NB4 (cell line): Measurements from ENCODE around the gene ADISSP.

Source experiments
- DNase-seq: peaks from one replicate; pipeline ENCODE4 v3.0.0; 2010; ENCODE audit warnings: low read depth
- H3K4me3 ChIP-seq: one replicate; pipeline ENCODE4 v1.5.1; 2011; ENCODE audit warnings: mild to moderate bottlenecking, low read depth, low read length, moderate library complexity
- CTCF ChIP-seq: IDR thresholded peaks from one replicate; pipeline ENCODE4 v1.5.1; 2012; ENCODE audit warnings: low read depth, low read length
- MAX ChIP-seq: IDR thresholded peaks from 2 replicates; pipeline ENCODE4 v1.6.1; 2011; ENCODE audit warnings: low read depth, low read length
- MYC ChIP-seq: IDR thresholded peaks from 2 replicates; pipeline ENCODE4 v1.6.1; 2011; ENCODE audit warnings: low read depth, low read length
- POLR2A ChIP-seq: IDR thresholded peaks from 2 replicates; pipeline ENCODE4 v1.6.1; 2011; ENCODE audit warnings: mild to moderate bottlenecking; ENCODE audit not compliant: insufficient read length; ENCODE audit errors: extremely low read depth

Gene ADISSP

DNA sequence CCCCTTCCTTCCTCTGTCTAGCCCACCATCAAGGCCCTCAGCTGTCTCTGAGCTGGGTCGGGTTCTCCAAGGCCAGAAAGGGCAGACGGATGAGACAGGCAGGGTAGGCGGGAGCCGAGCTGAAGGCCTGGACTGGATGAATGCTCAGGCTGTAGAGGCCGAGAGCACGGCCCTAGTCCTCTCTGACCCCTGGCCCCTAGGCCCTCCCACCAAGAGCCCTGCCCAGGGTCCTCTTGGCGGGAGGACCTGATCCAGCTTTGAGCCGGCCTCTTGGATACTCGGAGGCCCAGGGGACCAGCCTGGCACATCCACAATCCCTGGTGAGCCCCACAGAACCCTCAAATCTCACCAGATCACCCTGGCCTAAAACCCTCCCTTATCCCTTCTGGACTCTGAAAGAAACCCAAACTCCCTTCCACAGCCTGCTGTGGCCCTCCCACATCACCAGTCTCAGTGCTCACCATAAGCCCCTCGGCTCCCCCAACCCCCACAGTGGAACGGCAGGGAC, 8.2 kb downstream of the ADISSP start:
- H3K4me3 ChIP-seq = no peak overlapping the region
- no peak for TF ChIP-seq CTCF
- TF ChIP-seq POLR2A = no peak
- TF ChIP-seq MAX = no peak
- DNase-seq = no peak

DNA sequence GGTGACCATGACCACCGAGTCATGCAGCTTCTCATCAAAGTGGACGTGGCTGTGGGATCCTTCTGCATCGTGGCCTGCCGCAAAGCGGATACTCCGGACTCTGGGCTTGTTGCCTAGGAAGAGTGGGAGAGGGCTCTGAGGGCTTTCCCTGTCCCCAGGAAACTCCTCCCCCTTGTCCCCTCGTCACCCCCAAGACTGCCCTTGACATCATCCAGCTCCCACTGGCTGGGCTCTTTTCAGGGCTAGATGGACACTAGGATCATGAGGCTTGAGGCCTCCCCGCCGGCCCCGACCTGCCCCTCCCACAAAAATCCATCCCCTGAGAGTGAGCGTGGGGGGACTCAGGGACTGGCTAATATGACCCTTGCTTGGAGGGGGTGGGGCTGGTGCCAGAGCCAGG, 9.0 kb downstream of the ADISSP start:
- H3K4me3 ChIP-seq = no peak overlapping the region
- DNase-seq = no peak
- TF ChIP-seq POLR2A (no peak), MAX (no peak), CTCF (no peak), MYC (no peak)

- no peak overlapping the region for H3K4me3 ChIP-seq
- no peak for DNase-seq
- no peak for TF ChIP-seq MYC
- no peak for TF ChIP-seq POLR2A
- no peak for TF ChIP-seq CTCF
- TF ChIP-seq MAX = no peak
These were observed 10.3 kb downstream of the ADISSP start for GRCh38 chr20:3757268-3757667.

GRCh38 chr20:3755814-3756480, 11.6 kb downstream of the ADISSP start:
- no peak overlapping the region for H3K4me3 ChIP-seq
- no peak for TF ChIP-seq POLR2A
- TF ChIP-seq MAX = no peak
- no peak for TF ChIP-seq CTCF
- no peak for TF ChIP-seq MYC
- DNase-seq = no peak

- DNase-seq = no peak
- no peak overlapping the region for H3K4me3 ChIP-seq
- TF ChIP-seq MAX (no peak), CTCF (no peak), MYC (no peak), POLR2A (no peak)
These were observed 12.3 kb downstream of the ADISSP start for GRCh38 chr20:3755269-3755668.

DNA sequence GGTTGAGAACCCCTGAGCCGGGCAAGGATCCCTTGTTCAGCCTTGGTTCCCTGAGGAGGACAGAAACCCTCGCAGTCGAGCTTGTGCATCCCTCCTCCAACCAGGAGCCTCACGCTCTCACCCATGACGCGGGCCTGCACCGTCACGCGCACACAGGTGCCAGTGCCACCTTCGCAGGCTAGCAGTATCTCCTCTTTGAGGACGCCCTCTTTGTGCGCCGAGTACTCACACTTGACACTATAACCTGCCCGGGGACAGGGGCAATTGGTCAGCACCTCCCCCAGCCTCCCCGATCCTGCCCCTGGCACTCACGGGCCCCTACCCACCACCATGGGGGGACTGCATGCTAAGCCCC, 13.3 kb downstream of the ADISSP start:
- H3K4me3 ChIP-seq = no peak overlapping the region
- TF ChIP-seq CTCF (no peak), POLR2A (no peak), MAX (no peak), MYC (no peak)
- no peak for DNase-seq
